Neural crest cell (in vitro differentiated cells): ENCODE results near the gene MCHR2. TPM values are rescaled to one million over a fixed set of nuclear protein-coding genes. Genes with fewer than 3 reads are reported as not detected.
"Not testable (repeated sequence)": the region's sequence is repeated elsewhere in the genome, so short reads cannot be mapped to it uniquely, and the experiment has no call there.

Source experiments
- DNase-seq: peaks from one replicate; pipeline ENCODE4 v3.0.0; 2021; ENCODE audit warnings: low read depth, mixed read lengths, low spot score
- H3K27ac Mint-ChIP-seq: one replicate; pipeline ENCODE4 v1.8.0; 2021; ENCODE audit warnings: mild to moderate bottlenecking, mixed read lengths; ENCODE audit not compliant: unreplicated experiment
- H3K27me3 Mint-ChIP-seq: 2 replicates; pipeline ENCODE4 v1.8.0; 2021; ENCODE audit warnings: low read depth, mild to moderate bottlenecking, mixed read lengths
- H3K36me3 Mint-ChIP-seq: 2 replicates; pipeline ENCODE4 v1.8.0; 2021; ENCODE audit warnings: low read depth, mild to moderate bottlenecking, mixed read lengths
- H3K4me1 Mint-ChIP-seq: 2 replicates; pipeline ENCODE4 v1.8.0; 2021; ENCODE audit warnings: mixed read lengths
- H3K4me3 Mint-ChIP-seq: one replicate; pipeline ENCODE4 v1.8.0; 2021; ENCODE audit warnings: mild to moderate bottlenecking, mixed read lengths
- H3K9me3 Mint-ChIP-seq: 2 replicates; pipeline ENCODE4 v1.8.0; 2021; ENCODE audit warnings: mixed read lengths
- long read RNA-seq: library from polyadenylated mRNA; unstranded; transcript quantifications from one replicate; pipeline ENCODE4 v2.0.0, GENCODE V29; 2020
- total RNA-seq: library from RNA; stranded (reverse); gene quantifications from 2 replicates; pipeline ENCODE4 v1.2.1, GENCODE V29; 2021
- TF ChIP-seq, protein P1 (sequence below): fragments of 200-600 bp; sonication (generic); conservative IDR thresholded peaks from 2 replicates; pipeline ENCODE4 v1.5.0; 2021; ENCODE audit warnings: antibody characterized with exemption, mild to moderate bottlenecking

The MCHR2 gene, protein sequence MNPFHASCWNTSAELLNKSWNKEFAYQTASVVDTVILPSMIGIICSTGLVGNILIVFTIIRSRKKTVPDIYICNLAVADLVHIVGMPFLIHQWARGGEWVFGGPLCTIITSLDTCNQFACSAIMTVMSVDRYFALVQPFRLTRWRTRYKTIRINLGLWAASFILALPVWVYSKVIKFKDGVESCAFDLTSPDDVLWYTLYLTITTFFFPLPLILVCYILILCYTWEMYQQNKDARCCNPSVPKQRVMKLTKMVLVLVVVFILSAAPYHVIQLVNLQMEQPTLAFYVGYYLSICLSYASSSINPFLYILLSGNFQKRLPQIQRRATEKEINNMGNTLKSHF
- total RNA-seq, result not detected in 2 replicates
- long read RNA-seq, result 0 reads

DNA sequence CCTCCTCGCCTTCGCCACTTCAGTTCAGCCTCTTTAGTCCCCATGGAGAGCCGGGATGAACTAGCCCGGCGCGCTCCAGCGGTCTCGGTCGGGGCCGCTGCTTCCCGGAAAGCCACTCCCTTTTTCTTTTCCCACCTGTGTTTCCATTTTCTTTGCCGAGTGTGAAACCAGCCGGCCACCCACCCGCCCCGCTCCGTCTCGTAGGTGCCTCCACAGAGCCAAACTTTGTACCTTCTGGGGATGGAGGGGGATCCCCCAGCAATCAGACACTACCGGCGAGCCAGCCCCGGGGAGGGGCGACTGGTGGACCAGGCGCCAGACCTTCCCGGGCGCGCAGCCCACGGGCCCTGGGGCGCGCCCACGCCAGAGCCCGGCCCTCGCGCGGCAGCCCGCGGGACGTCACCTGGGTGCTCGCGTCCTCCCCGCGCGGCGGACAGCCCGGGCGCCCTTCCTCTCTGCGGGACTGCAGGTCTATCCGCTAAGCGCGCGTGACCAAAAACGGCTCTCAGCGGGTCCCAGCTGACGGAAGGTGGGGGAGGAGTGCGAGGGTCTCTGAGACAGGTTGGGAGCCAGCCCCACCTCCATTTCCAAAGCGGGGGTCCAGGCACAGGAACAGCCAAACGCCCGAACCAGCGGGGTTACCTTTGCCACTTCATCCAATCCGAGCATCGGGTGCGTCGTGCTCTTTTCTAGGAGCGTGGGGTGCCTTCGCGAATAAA, at the start of gene MCHR2:
TSS of gene MCHR2 (minus strand) at position 691 of the 719 bp plus-strand sequence. CDS start 38,076 bp downstream, outside the sequence.
- TF ChIP-seq, protein P1, sequence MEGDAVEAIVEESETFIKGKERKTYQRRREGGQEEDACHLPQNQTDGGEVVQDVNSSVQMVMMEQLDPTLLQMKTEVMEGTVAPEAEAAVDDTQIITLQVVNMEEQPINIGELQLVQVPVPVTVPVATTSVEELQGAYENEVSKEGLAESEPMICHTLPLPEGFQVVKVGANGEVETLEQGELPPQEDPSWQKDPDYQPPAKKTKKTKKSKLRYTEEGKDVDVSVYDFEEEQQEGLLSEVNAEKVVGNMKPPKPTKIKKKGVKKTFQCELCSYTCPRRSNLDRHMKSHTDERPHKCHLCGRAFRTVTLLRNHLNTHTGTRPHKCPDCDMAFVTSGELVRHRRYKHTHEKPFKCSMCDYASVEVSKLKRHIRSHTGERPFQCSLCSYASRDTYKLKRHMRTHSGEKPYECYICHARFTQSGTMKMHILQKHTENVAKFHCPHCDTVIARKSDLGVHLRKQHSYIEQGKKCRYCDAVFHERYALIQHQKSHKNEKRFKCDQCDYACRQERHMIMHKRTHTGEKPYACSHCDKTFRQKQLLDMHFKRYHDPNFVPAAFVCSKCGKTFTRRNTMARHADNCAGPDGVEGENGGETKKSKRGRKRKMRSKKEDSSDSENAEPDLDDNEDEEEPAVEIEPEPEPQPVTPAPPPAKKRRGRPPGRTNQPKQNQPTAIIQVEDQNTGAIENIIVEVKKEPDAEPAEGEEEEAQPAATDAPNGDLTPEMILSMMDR, result no peak
- Mint-ChIP-seq H3K4me3 (peak within 1 kb of the TSS; percentile 88), H3K27me3 (peaks cover 73% of the 10 kb centered on the region), H3K9me3 (peaks cover 2% of the 10 kb centered on the region), H3K27ac (no peak within 1 kb of the TSS), H3K36me3 (no peaks in the 10 kb centered on the region), H3K4me1 (peaks cover 15% of the 10 kb centered on the region)
- no peak for DNase-seq

DNA sequence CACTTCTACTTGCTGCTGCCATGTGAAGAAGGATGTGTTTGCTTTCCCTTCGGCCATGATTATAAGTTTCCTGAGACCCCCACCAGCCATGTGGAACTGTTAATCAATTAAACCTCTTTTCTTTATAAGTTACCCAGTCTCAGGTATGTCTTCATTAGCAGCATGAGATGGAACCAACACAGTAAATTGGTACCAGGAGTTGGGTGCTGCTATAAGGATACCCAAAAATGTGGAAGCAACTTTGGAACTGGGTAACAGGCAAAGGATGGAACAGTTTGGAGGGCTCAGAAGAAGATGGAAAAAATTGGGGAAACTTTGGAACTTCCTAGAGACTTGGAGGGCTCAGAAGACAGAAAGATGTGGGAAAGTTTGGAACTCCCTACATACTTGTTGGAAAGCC, 44.5 kb upstream of the MCHR2 start:
- not testable (repeated sequence) for H3K27ac Mint-ChIP-seq, H3K4me3 Mint-ChIP-seq, H3K9me3 Mint-ChIP-seq, DNase-seq, H3K27me3 Mint-ChIP-seq, H3K36me3 Mint-ChIP-seq, H3K4me1 Mint-ChIP-seq

DNA sequence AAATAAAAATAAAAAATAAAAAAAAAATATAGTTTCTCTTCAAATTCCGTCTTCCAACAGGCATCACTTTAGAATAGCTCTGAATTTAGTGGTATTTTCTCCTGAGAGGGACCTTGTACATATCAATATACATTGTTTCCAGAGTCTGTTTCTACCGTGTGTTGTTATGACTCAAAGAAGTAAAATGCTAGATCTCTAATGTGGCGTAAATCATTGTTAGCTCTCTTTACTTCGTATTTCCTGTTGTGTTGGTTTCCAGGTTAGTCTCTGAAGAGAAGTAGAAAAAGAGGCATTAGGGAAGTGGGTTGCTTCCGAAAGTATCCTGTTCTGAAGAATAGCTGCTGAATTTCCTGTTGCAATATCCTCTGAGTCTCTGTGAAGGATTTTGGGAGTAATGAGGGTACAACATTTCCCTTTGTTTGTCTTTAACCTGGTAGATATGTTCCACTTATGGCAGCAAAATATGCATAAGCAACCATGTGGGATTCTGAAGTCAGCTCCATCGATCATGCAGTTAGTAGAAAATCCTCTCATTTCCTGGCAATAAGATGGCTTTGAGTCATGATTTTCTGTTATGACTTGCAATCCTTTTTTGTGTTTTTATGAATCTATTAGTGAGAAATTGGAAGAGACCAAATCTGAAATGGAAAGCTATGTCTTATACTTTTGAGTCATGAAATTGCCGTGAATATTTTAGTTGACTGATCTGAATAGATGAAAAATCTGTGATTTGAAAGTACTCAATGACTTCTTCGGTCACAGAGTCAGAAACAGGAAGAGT, 42.0 kb upstream of the MCHR2 start:
- TF ChIP-seq, protein P1, result no peak
- H3K27ac Mint-ChIP-seq, result no peak overlapping the region
- no peak overlapping the region for H3K4me3 Mint-ChIP-seq
- peaks cover 6% of the 10 kb centered on the region for H3K9me3 Mint-ChIP-seq
- no peak for DNase-seq
- H3K27me3 Mint-ChIP-seq, result no peaks in the 10 kb centered on the region
- peaks cover 4% of the 10 kb centered on the region for H3K36me3 Mint-ChIP-seq
- no peaks in the 10 kb centered on the region for H3K4me1 Mint-ChIP-seq

DNA sequence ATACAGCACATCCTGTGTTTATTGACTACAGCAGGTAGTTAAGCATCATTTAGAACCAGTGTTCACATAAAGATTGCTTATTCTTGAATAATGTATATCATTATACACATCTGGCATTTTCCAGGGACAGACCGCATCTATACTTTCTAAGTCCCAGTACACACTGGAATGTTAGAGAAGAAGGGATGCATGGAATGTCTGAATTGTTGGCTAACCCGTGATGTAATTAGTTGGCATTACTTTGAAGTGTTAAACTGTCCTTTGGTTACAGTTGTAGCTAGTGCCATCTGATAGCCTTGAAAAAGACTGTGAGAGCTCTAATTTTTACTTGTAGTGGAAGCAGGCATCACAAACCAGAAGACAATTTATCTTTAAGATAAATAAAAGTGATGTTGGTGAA, 29.8 kb upstream of the MCHR2 start:
- Mint-ChIP-seq H3K9me3 (peaks cover 12% of the 10 kb centered on the region), H3K36me3 (peaks cover 2% of the 10 kb centered on the region), H3K4me3 (no peak overlapping the region), H3K27me3 (no peaks in the 10 kb centered on the region), H3K4me1 (no peaks in the 10 kb centered on the region), H3K27ac (no peak overlapping the region)
- DNase-seq, result no peak
- TF ChIP-seq, protein P1, result no peak

DNA sequence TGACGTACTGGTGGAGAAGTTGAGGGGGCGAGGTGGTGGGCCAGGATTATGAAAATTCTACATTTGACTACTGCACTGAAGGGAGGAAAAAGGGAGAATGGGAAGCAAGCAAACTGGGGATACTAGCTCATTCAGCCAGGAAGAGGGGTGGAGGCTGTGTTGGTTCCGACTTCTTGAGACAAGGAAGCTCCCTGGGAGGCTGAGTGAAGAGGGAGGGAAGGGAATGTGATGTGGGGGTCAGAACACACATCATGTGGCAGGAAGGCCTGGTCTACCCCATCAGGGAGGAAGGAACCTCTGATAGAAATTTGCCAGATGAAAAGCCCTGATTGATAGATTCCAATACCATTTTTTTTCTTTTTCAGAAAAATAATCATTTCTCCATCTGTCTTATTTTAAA, 28.8 kb upstream of the MCHR2 start:
- Mint-ChIP-seq H3K36me3 (no peaks in the 10 kb centered on the region), H3K9me3 (peaks cover 9% of the 10 kb centered on the region), H3K27ac (no peak overlapping the region), H3K27me3 (no peaks in the 10 kb centered on the region), H3K4me1 (no peaks in the 10 kb centered on the region), H3K4me3 (no peak overlapping the region)
- no peak for DNase-seq
- TF ChIP-seq, protein P1, result no peak
